RWPE1 (cell line): ENCODE data around the gene SGK1.
A peak's percentile ranks its signal among the peaks of the same experiment; 100 is the strongest.

Source experiments
- CTCF ChIA-PET: fragments of 350-600 bp; sonication (Branson Sonifier 250); formaldehyde crosslinking; extraction: SDS; loops from one replicate; lab custom pipeline; 2021; lab: Yijun Ruan, JAX
- POLR2A ChIA-PET: fragments of 400-600 bp; formaldehyde crosslinking; extraction: SDS; loops from one replicate; lab custom pipeline; 2020; ENCODE audit warnings: antibody characterized with exemption; ENCODE audit not compliant: low non-redundant PET; lab: Yijun Ruan, JAX
- DNase-seq: peaks from one replicate; pipeline ENCODE4 v3.0.0; 2012; ENCODE audit warnings: low spot score
- H3K27ac ChIP-seq: fragments of 450-650 bp; 2 replicates; pipeline ENCODE4 v1.5.1; 2017
- TF ChIP-seq, protein P1 (sequence below): fragments of 450-650 bp; conservative IDR thresholded peaks from 2 replicates; pipeline ENCODE4 v1.5.1; 2017; ENCODE audit warnings: low read depth, mild to moderate bottlenecking

Gene SGK1

DNA sequence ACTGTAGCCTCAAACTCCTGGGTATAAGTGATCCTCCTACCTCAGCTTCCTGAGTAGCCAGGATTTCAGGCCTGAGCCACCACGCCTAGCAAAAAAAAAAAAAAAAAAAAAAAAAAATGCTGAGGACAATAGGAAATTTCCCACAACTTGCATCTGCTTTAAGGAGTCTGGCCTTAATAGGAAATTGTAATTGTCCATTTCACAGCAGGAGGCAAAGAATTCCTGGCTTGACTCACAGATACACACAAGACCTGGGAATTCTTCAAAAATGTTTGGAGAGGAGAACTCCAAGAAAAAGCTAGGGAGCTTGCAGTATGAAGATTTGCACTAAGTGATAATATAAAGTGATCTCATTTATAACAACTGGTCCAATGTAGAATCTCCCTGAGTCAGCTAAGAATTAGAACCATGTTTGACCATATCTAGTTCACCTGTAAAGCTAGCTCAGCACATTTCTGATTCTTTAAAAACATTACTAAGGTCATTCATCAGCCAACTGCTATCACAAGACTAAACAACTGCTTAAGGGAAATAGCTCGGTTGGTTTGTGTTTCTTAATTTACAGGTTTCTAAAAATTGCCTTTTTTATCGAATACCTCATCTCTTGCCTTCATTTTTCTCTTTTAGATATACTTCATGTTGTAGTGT, 185.3 kb downstream of the SGK1 start:
- TF ChIP-seq, protein P1, sequence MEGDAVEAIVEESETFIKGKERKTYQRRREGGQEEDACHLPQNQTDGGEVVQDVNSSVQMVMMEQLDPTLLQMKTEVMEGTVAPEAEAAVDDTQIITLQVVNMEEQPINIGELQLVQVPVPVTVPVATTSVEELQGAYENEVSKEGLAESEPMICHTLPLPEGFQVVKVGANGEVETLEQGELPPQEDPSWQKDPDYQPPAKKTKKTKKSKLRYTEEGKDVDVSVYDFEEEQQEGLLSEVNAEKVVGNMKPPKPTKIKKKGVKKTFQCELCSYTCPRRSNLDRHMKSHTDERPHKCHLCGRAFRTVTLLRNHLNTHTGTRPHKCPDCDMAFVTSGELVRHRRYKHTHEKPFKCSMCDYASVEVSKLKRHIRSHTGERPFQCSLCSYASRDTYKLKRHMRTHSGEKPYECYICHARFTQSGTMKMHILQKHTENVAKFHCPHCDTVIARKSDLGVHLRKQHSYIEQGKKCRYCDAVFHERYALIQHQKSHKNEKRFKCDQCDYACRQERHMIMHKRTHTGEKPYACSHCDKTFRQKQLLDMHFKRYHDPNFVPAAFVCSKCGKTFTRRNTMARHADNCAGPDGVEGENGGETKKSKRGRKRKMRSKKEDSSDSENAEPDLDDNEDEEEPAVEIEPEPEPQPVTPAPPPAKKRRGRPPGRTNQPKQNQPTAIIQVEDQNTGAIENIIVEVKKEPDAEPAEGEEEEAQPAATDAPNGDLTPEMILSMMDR: no peak
- POLR2A ChIA-PET: no interaction called here
- H3K27ac ChIP-seq: no peak overlapping the region
- DNase-seq: no peak
- CTCF ChIA-PET: interaction anchor here (0.6 to 1.7 kb wide), 4 partner anchors 9 to 750 kb away, joined by 3 to 11 read pairs (median 5); no protein-coding TSS in a partner anchor

DNA sequence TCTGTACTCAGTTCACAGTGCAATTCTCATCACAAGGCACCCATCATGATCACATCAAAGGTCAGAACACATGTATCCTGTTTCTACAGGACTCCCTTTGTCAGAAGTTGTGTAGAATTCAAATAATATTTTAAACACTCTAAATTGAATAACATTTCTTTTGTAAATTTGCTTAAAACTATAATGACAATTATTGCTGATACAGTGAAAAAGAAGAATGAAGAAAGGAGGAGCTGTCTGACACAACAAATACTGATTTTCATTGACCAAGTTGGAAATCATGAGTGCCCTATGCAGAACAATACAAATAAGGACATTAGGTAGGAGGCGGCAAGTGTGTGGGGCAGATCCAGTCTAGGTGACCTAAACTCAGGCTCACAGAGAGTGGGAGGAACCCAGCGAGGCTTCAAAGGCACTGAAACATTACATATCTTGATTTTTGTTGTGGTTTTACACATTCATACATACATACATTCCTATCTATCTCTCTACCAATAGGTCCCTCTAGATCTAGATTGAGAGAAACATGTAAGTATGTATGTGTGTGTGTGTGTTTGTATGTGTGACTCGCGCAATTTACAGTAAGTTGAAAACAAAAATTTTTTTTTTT, 186.3 kb downstream of the SGK1 start:
- ChIA-PET CTCF (interaction anchor here (0.6 to 0.7 kb wide), 2 partner anchors 42 to 170 kb away, joined by 3 to 11 read pairs; no protein-coding TSS in a partner anchor), POLR2A (no interaction called here)
- no peak overlapping the region for H3K27ac ChIP-seq
- no peak for DNase-seq
- TF ChIP-seq, protein P1: no peak

DNA sequence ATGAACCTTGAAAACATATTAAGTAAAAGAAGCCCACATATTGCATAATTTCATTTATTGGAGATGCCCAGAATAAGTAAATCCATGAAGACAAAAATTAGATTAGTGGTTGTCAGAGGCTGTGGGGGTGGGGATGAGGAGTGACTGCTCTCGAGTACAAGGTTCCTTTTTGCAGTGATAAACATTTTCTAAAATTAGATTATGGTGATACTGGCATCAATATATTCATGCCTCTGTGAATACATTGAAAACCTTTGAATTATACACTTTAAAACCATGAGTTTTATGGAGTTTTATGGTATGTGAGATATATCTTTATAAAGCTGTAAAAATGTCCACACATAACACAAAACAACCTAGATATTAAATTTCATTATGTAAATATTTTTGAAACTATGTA, 189.8 kb downstream of the SGK1 start:
- CTCF ChIA-PET: interaction anchor here (0.6 to 1.0 kb wide), 3 partner anchors 65 to 402 kb away, joined by 3 read pairs; no protein-coding TSS in a partner anchor
- TF ChIP-seq, protein P1: no peak
- no peak for DNase-seq
- H3K27ac ChIP-seq: no peak overlapping the region
- POLR2A ChIA-PET: no interaction called here

DNA sequence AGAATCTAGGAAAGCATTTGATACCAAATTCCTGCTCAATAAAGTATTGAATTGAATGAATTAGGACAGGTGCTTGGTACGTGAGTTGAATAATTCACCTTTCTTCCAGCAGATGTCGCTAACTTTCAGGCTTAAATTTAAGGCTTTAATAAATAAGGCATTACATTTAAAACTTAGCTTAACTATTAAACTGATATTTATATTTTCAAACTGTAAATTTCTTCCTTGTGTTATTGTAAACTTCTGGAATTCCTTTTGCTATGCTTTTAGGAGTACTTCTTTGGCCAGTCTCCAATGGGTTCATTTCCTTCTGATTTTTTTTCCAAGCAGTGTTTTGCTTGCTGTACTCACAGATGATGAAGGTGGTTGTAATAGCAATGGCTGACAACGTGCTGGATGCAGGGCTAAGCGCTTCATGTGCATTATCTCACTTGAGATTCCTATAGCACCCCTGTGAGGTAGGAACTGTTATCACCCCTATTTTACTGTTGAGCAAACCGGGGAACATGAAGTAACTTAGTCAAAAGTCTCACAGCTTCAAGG, 194.2 kb downstream of the SGK1 start:
- TF ChIP-seq, protein P1: peak; percentile 80
- POLR2A ChIA-PET: no interaction called here
- no peak overlapping the region for H3K27ac ChIP-seq
- peak; percentile 35 for DNase-seq
- CTCF ChIA-PET: interaction anchor here (0.5 to 3.0 kb wide), 13 partner anchors 9 to 995 kb away, joined by 3 to 11 read pairs (median 5); no protein-coding TSS in a partner anchor

DNA sequence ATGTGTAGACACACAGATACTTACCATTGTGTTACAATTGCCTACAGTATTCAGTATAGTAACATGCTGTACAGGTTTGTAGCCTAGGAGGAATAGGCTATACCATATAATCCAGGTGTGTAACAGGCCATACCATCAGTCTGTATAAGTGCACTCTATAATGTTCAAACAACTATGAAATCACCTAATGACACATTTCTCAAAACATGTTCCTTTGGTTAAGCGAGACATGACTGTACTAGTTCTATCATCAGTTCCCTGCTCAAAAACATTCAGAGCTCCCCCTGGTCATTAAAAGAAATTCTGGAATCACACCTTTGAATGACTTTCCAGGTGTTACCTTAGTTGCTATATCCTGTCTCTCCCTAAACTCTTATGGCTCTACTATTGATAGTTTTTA, 195.1 kb downstream of the SGK1 start:
- TF ChIP-seq, protein P1: no peak
- no peak for DNase-seq
- no peak overlapping the region for H3K27ac ChIP-seq
- ChIA-PET POLR2A (no interaction called here), CTCF (interaction anchor here (0.5 to 3.0 kb wide), 4 partner anchors 21 to 760 kb away, joined by 3 to 11 read pairs (median 4); no protein-coding TSS in a partner anchor)

DNA sequence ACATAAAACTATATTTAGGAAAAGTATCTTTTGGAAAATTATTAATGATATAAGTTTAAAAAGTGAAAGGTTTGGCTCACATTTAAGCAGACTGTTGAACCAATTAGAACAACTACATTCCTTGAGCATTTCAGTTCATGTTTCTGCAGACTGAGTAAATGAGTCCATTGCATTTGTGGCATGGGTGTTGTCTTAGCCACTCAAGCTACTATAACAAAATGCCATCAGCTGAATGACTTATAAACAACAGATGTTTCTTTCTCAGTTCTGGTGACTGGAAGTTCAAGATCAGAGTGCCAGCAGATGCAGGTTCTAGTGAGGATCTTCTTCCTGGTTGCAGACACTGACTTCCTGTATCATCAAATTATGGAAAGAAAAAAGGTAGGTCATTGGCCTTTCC, 198.4 kb downstream of the SGK1 start:
- TF ChIP-seq, protein P1: no peak
- POLR2A ChIA-PET: no interaction called here
- H3K27ac ChIP-seq: no peak overlapping the region
- DNase-seq: no peak
- CTCF ChIA-PET: no interaction called here
